PFSK-1 (cell line): ENCODE data around the gene ESR1.

ENCODE experiments used
- FOXP2 ChIP-seq: optimal IDR thresholded peaks from 2 replicates; pipeline ENCODE3; 2011; ENCODE audit warnings: borderline replicate concordance, control low read depth, inconsistent platforms; ENCODE audit not compliant: insufficient read depth; ENCODE audit errors: extremely low read length, extremely low read depth
- POLR2AphosphoS5 ChIP-seq: IDR thresholded peaks from 2 replicates; pipeline ENCODE4 v1.6.1; 2012; ENCODE audit warnings: low read depth, mild to moderate bottlenecking, control low read depth, low read length, moderate library complexity
- REST ChIP-seq, 2 experiments: IDR thresholded peaks; 2 replicates each; pipeline versions ENCODE4 v1.6.1 to v1.8.0; 2011 to 2012; ENCODE audit warnings: low read depth in 2 of 2, low read length in 2 of 2, control low read depth in 1 of 2, inconsistent platforms in 1 of 2, mild to moderate bottlenecking in 1 of 2, moderate library complexity in 1 of 2; ENCODE audit not compliant: insufficient read depth in 1 of 2
- SIN3A ChIP-seq: IDR thresholded peaks from 2 replicates; pipeline ENCODE4 v1.6.1; 2012; ENCODE audit warnings: mild to moderate bottlenecking, low read length, moderate library complexity, borderline replicate concordance; ENCODE audit not compliant: insufficient read depth
- TAF1 ChIP-seq: IDR thresholded peaks from 2 replicates; pipeline ENCODE4 v1.6.1; 2012; ENCODE audit warnings: low read length, control low read depth, borderline replicate concordance; ENCODE audit not compliant: insufficient read depth

The ESR1 gene

GRCh38 chr6:152147269-152147668, 339.8 kb downstream of the ESR1 start:
- TF ChIP-seq POLR2AphosphoS5 (no peak), FOXP2 (no peak), TAF1 (no peak), REST (IDR thresholded peaks at IDR 0.05; ENCODE audit: insufficient read depth in 1 of 2, low read depth in 2 of 2, low read length in 2 of 2) (no peak), SIN3A (no peak)

GRCh38 chr6:152148412-152148811, 340.9 kb downstream of the ESR1 start:
- TF ChIP-seq FOXP2 (no peak), POLR2AphosphoS5 (no peak), SIN3A (no peak), TAF1 (no peak), REST (IDR thresholded peaks at IDR 0.05; ENCODE audit: insufficient read depth in 1 of 2, low read depth in 2 of 2, low read length in 2 of 2) (no peak)

GRCh38 chr6:152150196-152150595, 342.7 kb downstream of the ESR1 start:
- TF ChIP-seq POLR2AphosphoS5 (no peak), REST (IDR thresholded peaks at IDR 0.05; ENCODE audit: insufficient read depth in 1 of 2, low read depth in 2 of 2, low read length in 2 of 2) (no peak), FOXP2 (no peak), TAF1 (no peak), SIN3A (no peak)

GRCh38 chr6:152151920-152152319, 344.4 kb downstream of the ESR1 start:
- no peak for TF ChIP-seq FOXP2

GRCh38 chr6:152154559-152155356, 347.3 kb downstream of the ESR1 start:
- TF ChIP-seq POLR2AphosphoS5: no peak
- TF ChIP-seq SIN3A: no peak
- no peak for TF ChIP-seq TAF1
- TF ChIP-seq FOXP2: no peak
- no peak for TF ChIP-seq REST (IDR thresholded peaks at IDR 0.05; ENCODE audit: insufficient read depth in 1 of 2, low read depth in 2 of 2, low read length in 2 of 2)
